Testis (tissue), 3 donors: ENCODE results near the gene AKNA. TPM values are rescaled to one million over a fixed set of nuclear protein-coding genes. Genes with fewer than 3 reads are reported as not detected.

Source experiments
- DNase-seq: peaks from one replicate; pipeline ENCODE4 v3.0.0-alpha.2; 2019
- H3K27ac ChIP-seq, 2 donors: fragments of 200-600 bp; sonication (generic); one replicate each; pipeline ENCODE4 v1.5.1; 2019
- H3K27me3 ChIP-seq: fragments of 200-600 bp; sonication (generic); one replicate; pipeline ENCODE4 v1.5.1; 2019
- H3K36me3 ChIP-seq: fragments of 200-600 bp; sonication (generic); one replicate; pipeline ENCODE4 v1.5.1; 2017; ENCODE audit warnings: low read depth; ENCODE audit errors: missing control alignments
- H3K4me1 ChIP-seq: fragments of 200-600 bp; sonication (generic); one replicate; pipeline ENCODE4 v1.5.1; 2019
- H3K4me3 ChIP-seq, 2 donors: fragments of 200-600 bp; sonication (generic); one replicate each; pipeline ENCODE4 v1.5.1; 2017 to 2019
- H3K9me3 ChIP-seq: fragments of 200-600 bp; sonication (generic); one replicate; pipeline ENCODE4 v1.5.1; 2017
- POLR2A ChIP-seq: fragments of 450-650 bp; IDR thresholded peaks from one replicate; pipeline ENCODE4 v1.6.1; 2017; ENCODE audit warnings: antibody characterized with exemption, mild to moderate bottlenecking, moderate library complexity
- WGBS, 2 donors: methylation state at CpG; one replicate each; pipeline ENCODE4 v1.1.5; 2018; 5-methylcytosine and 5-hydroxymethylcytosine counted together
- intact Hi-C: fragments of 100-400 bp; cut with DNase I; formaldehyde crosslinking; loops from one replicate; pipeline ENCODE4 v1.15.1; 2023; ENCODE audit warnings: low total_unique reads
- polyA plus RNA-seq: library from polyadenylated mRNA; stranded (reverse); fragments of 350-450 nt; fragmentation: Illumina TruSeq; extraction: RNeasy Lipid Tissue Mini Kit (QIAGEN cat#74804); gene quantifications from one replicate; pipeline ENCODE4 v1.2.3, GENCODE V29; 2014; ENCODE audit warnings: low read depth, low replicate concordance; ENCODE audit not compliant: insufficient read depth
- total RNA-seq, 2 donors: library from RNA; depleted of rRNA; stranded (reverse); fragments of >200 nt; gene quantifications; one replicate each; pipeline ENCODE4 v1.2.3, GENCODE V29; 2016
- TF ChIP-seq, protein P1 (sequence below), 3 experiments: fragments of 450-650 bp in 2 of 3; fragments of 200-600 bp in 1 of 3; sonication (generic) in 1 of 3; IDR thresholded peaks; one replicate each; pipeline ENCODE4 v1.5.1; 2016 to 2019; ENCODE audit warnings: antibody characterized with exemption in 3 of 3, mild to moderate bottlenecking in 2 of 3, moderate library complexity in 1 of 3

Gene AKNA
- total and polyA plus RNA-seq, 3 donors from 2014 or later, result 20.6 to 31.5 (median 21.2) TPM

DNA sequence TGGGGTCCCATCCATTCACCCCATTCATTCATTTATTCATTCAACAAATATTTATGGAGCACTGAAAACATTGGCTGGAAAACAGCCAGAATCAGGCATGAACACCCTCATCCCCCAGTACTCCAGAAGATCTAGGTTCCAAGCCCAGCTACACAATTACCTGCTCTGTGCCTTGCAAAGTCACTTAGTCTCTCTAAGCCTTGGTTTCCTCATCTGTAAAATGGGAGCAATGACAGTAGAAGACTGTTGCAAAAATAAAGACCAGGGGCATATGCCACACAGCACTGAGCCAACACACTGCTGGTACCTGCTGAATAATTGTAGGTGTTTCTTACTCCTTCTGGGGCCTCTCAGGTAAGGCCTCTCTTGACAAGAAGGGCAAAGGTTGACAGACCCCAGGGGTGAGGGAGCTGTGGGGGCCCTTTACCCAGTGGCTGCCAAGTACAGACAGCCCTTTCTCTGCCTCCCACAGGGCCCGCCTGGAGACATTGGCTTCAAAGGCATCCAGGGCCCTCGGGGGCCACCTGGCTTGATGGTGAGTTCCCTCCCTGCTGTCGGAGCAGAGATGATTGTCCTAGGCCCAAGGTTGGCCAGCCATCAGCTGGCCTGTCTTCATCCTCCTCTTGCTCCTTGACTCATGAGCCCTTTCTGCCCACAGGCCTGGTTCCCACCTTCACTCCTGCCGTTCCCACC is 87.5 kb downstream of the AKNA start:
- 94 to 100% methylated on average over 4 of the region's 4 CpGs for WGBS, 2 donors
- intact Hi-C loops, result no loop called here
- peak; percentile 2 for DNase-seq

DNA sequence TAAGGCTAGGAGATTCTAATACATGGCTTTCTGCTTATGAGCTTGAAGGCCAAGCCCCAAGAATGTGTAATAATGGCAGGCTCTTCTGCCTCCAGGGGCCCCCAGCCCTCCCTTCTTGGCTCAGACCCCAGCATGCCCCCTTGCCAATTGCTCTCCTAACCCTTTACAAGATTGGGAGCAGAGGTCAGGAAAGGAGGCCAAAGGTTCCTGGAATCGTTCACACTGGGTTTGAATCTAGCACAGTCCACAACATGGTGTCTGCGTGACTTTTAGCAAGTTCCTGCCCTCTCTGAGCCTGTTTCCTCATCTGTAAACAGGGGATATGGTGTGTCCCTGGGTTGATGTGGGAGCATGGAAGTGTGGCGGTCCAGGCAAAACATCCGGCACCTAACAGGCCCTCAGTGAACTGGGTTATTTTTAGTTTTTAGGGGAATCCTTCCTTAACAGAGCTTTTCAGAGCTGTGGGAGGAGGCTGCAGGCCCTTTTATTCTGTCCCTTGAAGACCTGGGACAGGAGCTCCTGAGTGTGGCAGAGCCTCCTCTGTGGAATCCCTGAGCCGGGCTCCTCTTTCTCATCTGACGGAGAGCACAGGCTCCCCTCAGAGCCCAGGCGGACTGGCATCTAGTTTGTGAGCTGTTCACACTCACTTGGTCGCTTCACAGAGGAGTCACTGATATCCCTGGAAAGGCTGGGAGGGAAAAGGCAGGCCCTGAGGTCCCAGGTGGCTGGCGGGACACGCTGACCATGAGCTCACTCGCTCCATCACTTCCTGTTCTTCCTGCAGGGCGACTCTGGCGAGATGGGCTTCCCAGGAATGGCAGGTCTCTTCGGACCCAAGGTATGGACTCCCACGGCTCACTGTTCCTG is 88.3 kb downstream of the AKNA start:
- TF ChIP-seq POLR2A, result no peak
- TF ChIP-seq, protein P1, sequence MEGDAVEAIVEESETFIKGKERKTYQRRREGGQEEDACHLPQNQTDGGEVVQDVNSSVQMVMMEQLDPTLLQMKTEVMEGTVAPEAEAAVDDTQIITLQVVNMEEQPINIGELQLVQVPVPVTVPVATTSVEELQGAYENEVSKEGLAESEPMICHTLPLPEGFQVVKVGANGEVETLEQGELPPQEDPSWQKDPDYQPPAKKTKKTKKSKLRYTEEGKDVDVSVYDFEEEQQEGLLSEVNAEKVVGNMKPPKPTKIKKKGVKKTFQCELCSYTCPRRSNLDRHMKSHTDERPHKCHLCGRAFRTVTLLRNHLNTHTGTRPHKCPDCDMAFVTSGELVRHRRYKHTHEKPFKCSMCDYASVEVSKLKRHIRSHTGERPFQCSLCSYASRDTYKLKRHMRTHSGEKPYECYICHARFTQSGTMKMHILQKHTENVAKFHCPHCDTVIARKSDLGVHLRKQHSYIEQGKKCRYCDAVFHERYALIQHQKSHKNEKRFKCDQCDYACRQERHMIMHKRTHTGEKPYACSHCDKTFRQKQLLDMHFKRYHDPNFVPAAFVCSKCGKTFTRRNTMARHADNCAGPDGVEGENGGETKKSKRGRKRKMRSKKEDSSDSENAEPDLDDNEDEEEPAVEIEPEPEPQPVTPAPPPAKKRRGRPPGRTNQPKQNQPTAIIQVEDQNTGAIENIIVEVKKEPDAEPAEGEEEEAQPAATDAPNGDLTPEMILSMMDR (IDR thresholded peaks at IDR 0.05), result no peak
- intact Hi-C loops, result no loop called here
- Histone ChIP-seq H3K27me3 (no peaks in the 10 kb centered on the region), H3K27ac (no peak overlapping the region), H3K4me1 (no peaks in the 10 kb centered on the region), H3K9me3 (no peaks in the 10 kb centered on the region), H3K36me3 (no peaks in the 10 kb centered on the region), H3K4me3 (no peak overlapping the region)
- peak; percentile 7 for DNase-seq
- WGBS, 2 donors, result 90 to 93% methylated on average over 11 to 15 of the region's 15 CpGs

More for the DNA sequence above, 87.5 kb downstream of the AKNA start:
- Histone ChIP-seq H3K4me3 (no peak overlapping the region), H3K36me3 (no peaks in the 10 kb centered on the region), H3K27ac (no peak overlapping the region), H3K27me3 (no peaks in the 10 kb centered on the region), H3K4me1 (peaks cover under 1% of the 10 kb centered on the region), H3K9me3 (no peaks in the 10 kb centered on the region)
- TF ChIP-seq, protein P1 (IDR thresholded peaks at IDR 0.05), result no peak
- no peak for TF ChIP-seq POLR2A

DNA sequence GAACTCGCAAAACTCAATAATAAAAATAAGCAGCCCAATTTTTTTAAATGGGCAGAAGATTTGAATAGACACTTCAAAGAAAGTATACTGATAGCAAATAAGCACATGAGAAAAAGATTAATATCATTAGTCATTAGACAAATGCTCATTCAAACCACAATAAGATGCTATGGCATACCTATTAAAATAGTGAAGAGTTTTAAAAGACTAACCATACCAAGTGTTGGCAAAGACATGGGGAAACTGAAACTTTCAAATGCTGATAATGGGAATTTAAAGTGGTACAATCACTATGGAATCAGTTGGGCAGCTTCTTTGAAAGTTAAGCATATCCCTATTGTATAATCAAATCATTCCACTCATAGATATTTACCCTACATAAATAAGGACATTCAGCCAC is 91.4 kb downstream of the AKNA start:
- intact Hi-C loops, result no loop called here
- TF ChIP-seq, protein P1 (IDR thresholded peaks at IDR 0.05), result no peak
- no peak for TF ChIP-seq POLR2A
- Histone ChIP-seq H3K36me3 (no peaks in the 10 kb centered on the region), H3K4me1 (no peaks in the 10 kb centered on the region), H3K4me3 (no peak overlapping the region), H3K27me3 (no peaks in the 10 kb centered on the region), H3K9me3 (no peaks in the 10 kb centered on the region), H3K27ac (no peak overlapping the region)
- DNase-seq, result no peak
- 97 to 98% methylated on average over 1 of the region's 1 CpG for WGBS, 2 donors

DNA sequence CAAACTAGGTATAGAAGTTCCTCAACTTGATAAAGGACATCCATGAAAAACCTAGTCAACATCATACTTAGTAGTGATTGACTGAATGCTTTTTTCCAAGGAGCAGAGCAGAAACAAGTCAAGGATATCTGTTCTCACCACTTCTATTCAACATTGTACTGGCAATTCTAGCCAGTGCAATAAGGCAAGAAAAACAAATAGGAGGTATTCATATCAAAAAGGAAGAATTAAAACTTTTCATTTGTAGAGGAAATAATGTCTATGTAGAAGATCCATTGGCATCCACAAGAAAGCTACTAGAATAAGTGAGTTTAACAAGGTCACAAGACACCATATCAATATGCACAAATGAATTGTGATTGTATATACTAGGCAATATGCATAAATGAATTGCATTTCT is 93.1 kb downstream of the AKNA start:
- no peak overlapping the region for H3K4me3 ChIP-seq
- H3K27me3 ChIP-seq, result no peaks in the 10 kb centered on the region
- no peaks in the 10 kb centered on the region for H3K4me1 ChIP-seq
- intact Hi-C loops, result no loop called here
- no peaks in the 10 kb centered on the region for H3K9me3 ChIP-seq
- no peak for TF ChIP-seq POLR2A
- TF ChIP-seq, protein P1 (IDR thresholded peaks at IDR 0.05), result no peak
- no peak for DNase-seq
- no peak overlapping the region for H3K27ac ChIP-seq
- H3K36me3 ChIP-seq, result no peaks in the 10 kb centered on the region
